GM18873 (cell line): ENCODE results near the gene MAPK1.
"Not testable (repeated sequence)": the region's sequence is repeated elsewhere in the genome, so short reads cannot be mapped to it uniquely, and the experiment has no call there.

Source experiments
- ATAC-seq: cut with Tn5 transposase; IDR thresholded peaks from one replicate; pipeline ENCODE4 v1.9.1; 2021; ENCODE audit warnings: mild to moderate bottlenecking, moderate library complexity, moderate number of reproducible peaks; ENCODE audit not compliant: unreplicated experiment, low FRiP score

Gene MAPK1

GRCh38 chr22:21824445-21824912 lies 43.0 kb downstream of the MAPK1 start:
- ATAC-seq: no peak

DNA sequence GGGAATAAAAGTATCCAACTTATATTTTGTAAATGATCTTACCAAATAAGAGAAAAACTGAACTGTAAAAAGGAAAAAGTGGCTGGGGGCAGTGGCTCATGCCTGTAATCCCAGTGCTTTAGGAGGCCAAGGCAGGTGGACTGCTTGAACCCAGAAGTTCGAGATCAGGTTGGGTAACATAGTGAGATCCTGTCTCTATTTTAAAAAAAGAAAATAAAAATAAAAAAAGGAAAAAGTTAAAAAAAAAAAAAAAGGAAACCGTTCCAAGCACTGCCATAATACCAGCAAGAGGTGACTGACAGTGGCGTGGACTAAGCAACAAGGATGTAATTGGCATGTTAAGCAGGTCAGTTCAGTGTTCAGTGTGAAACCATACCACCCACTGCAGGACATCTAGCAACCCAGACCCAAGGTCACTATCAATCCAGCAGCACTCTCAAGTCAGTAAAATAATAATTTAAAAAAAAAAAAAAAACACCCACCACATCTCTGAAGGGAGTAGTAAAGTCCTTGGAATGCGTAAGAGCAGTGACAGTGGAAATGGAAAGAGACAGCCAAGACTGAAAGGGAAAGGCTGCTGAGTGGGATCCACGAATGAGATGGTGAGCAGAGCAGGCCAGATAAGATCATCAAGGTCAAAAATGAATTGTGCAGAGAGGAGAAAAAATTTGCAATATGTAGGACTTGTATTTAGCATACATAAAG lies 43.6 kb downstream of the MAPK1 start:
- ATAC-seq: no peak

DNA sequence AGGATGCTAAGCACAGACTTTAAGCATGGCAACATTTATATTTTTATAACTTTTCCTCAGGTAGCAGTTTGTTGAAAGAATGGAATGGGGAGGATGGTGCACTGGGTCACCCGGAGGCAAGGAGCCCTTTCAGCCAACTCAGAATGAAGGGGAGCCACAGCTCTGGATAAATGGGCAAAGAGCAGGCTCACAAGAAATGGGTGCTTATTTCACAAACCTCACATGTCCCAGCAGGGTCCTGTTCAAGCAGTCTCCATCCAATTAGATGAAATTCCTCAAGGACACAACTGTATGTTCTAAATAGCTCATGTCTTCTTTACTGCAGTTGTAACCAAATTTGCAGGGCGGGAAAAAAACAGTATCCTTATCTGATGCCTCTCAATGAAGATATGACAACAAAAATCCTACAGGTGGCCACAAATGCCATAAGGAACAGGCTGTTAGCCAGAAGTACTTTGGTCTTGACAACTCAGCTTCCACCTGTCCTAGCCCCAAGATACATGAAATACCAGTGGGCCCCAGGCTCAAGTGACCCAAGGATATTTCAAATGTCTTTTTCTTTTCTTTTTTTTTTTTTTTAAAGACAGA lies 48.2 kb downstream of the MAPK1 start:
- ATAC-seq: no peak

DNA sequence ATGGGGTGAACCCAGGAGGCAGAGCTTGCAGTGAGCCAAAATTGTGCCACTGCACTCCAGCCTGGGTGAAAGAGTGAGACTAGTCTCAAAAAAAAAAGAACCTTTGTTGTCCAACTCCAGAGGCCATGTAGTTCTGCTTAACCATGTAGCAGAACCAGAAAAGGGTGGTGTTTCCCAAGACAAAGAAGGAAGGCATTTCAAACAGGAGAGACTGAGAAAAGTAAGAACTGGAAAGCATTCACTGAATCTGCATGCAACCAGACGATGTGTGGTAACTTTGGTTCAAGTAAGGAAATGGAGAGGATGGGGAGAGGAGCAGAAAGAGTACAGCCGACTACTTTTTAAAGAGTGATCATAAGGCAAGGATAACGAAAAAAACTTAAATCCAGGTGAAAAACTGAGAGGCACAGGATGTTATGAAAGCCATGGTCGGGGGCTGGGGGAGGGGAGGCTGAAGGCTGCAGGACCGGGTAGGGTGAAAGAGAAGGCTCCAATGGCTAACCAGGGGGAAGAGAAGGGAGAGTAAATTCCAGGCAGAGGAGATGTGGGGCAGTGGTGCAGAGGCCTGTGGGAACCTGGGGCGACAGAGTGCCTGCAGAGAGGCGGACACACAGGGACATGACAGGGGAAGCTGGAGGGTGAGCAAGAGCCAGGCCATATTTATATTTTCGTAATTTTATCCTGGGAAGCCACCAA lies 48.8 kb downstream of the MAPK1 start:
- no peak for ATAC-seq

- ATAC-seq: not testable (repeated sequence)
Measured at GRCh38 chr22:21817497-21817853, 50.0 kb downstream of the MAPK1 start.

- no peak for ATAC-seq
Measured at GRCh38 chr22:21816787-21817496, 50.5 kb downstream of the MAPK1 start.

DNA sequence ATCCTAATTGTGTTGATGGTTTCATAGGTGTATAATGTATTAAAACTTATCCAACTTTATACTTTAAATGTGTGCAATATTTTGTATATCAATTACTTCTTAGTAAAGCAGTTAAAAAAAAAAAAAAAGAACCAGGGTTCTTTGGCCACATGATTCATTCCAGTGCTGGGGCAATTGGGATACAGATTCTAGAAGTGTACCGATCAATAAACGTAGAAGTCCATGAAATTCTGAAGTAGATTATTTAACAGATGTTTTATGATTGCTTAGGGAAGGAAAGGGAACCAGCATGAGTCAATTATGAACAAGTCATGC lies 51.0 kb downstream of the MAPK1 start:
- no peak for ATAC-seq

DNA sequence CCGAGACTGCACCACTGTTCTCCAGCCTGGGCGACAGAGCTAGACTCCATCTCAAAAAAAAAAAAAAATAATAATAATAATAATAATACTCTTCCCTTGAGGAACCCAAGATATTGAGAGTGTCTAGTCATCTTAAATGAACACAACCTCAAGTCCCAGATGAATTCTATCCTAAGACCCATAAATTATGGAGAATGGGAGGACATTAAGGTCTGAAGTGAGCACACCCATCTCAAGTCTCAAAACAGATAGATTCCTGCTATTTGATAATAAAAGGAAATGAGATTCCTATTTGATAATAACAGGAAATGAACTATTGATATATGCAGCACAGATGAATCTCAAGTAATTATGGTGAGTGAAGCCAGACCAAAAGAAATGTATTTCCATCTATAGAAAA lies 51.5 kb downstream of the MAPK1 start:
- no peak for ATAC-seq

DNA sequence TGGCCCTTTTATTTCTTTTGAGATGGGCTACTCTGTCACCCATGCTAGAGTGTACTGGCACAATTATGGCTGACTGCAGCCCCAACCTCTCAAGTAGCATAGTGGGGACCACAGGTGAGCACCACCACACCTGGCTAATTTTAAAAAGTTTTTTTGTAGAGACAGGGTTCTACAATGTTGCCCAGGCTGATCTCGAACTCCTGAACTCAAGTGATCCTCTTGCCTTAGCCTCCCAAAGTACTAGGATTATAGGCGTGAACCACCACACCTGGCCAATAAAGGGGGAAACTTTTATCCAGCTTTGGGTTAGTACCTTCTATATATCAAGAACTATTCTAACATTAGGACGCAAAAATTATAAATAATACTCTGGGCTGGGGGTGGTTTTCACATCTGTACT lies 52.1 kb downstream of the MAPK1 start:
- no peak for ATAC-seq

DNA sequence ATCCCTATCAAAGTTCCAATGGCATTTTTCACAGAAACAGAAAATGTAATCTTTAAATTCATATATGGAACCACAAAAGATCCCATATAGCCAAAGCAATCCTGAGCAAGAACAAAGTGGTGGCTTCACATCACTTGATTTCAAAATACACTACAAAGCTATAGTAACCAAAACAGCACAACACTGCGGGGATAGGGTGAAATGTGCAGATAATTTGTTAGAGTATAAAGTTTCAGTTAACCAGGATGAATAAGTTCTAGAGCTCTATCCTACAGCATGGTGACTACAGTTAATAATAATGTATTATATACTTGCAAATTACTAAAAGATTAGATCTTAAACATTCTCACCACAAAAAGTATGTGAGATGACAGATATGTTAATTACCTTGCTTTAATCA lies 55.5 kb downstream of the MAPK1 start:
- ATAC-seq: no peak

GRCh38 chr22:21807544-21808529 lies 59.6 kb downstream of the MAPK1 start:
- no peak for ATAC-seq

DNA sequence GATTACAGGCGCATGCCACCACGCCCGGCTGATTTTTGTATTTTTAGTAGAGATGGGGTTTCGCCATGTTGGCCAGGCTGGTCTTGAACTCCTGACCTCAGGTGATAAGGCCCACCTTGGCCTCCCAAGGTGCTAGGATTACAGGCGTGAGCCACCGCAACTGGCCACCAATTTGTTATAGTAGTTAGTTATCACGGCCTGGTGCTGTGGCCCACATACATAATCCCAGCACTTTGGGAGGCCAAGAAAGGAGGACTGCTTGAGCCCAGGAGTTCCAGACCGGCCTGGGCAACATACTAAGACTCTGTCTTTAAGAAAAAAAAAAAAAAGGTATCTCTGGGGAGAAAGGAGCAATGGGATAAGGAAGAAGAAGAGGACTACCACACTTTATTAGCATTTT lies 62.1 kb downstream of the MAPK1 start:
- not testable (repeated sequence) for ATAC-seq

DNA sequence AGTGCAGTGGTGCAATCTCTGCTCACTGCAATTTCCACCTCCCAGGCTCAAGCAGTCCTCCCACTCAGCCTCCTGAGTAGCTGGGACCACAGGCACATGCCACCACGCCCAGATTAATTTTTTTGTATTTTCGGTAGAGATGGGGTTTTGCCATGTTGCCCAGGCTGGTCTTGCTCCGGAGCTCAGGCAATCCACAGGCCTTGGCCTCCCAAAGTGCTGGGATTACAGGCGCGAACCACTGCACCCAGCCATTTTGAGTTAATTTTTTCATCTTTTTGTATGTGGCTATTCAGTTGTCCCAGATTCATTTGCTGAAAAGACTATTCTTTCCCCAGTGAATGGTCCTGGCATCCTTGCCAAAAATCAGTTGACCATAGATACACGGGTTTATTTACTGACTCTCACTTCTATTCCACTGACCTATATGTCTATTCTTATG lies 63.6 kb downstream of the MAPK1 start:
- ATAC-seq: no peak

- ATAC-seq: no peak
Measured at GRCh38 chr22:21802673-21803072, 64.8 kb downstream of the MAPK1 start.

DNA sequence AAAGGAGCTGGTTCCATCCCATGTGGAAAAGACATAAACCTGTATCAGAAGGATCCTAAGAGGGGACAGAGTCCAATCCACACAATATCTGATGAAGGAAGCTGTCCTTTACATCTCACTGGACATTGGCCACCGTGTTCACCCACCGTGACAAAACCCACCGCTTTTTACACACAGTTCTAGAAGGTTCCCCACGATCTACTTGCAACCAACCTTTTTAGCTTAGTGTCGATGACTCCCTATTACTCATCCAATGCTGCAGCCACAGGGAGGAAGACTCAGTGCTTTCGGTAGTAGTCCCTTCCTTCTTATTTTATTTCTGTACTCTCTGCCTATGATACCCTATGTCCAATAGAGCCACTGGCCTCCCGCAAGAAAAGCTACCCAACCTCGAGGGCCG lies 65.4 kb downstream of the MAPK1 start:
- ATAC-seq: no peak

GRCh38 chr22:21801304-21801644 lies 66.2 kb downstream of the MAPK1 start:
- ATAC-seq: not testable (repeated sequence)

- no peak for ATAC-seq
Measured at GRCh38 chr22:21800552-21801303, 66.7 kb downstream of the MAPK1 start.

- no peak for ATAC-seq
Measured at GRCh38 chr22:21797444-21798221, 69.8 kb downstream of the MAPK1 start.

DNA sequence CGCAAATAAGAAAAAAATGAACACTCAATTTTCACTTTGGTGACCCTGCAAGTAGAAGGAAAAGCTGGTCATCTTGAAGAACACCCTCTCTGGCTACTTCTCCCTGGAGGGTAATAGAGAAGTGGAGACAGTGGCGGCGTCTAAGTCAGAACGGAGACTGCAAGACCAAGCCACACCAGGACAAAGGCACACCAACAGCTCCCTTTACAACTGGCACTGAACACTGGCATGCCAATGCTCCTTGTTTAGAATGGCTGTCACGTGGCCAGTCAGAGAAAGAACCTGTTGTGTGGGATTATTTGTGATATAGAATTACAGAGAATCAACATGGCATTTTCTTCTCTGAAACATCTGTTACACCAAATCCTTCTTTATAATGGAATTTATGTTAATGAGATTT lies 70.6 kb downstream of the MAPK1 start:
- no peak for ATAC-seq
